Measurements from ENCODE around the gene ZNF805. TPM values are rescaled to one million over a fixed set of nuclear protein-coding genes. Genes with fewer than 3 reads are reported as not detected.

ZNF805 gene
- total and polyA plus RNA-seq, 2 of the 13 experiments (the other 11 are each of a cell fraction or from before 2014, with no cell fraction given): 5.1 to 12.8 TPM

- no peak for TF ChIP-seq IRF1 (CRISPR knock-in tag; IDR thresholded peaks at IDR 0.05; ENCODE audit: low read depth)
- no peak for TF ChIP-seq TOE1 (CRISPR knock-in tag; IDR thresholded peaks at IDR 0.05)
- peak; percentile 90; the same call in 1 of the 2 replicates for TF ChIP-seq ZNF136 (CRISPR knock-in tag; IDR thresholded peaks at IDR 0.05; ENCODE audit: low read depth)
- 0 out of 2 replicates have a peak, but pooled peaks have one; percentile 53 for TF ChIP-seq PRDM15 (CRISPR knock-in tag; IDR thresholded peaks at IDR 0.05)
- no peak for TF ChIP-seq CENPBD1 (CRISPR knock-in tag; IDR thresholded peaks at IDR 0.05; ENCODE audit: borderline replicate concordance, low read depth)
- no peak; the same call in 1 of the 2 replicates for TF ChIP-seq ARID4A (CRISPR knock-in tag; IDR thresholded peaks at IDR 0.05; ENCODE audit: borderline replicate concordance)
- TF ChIP-seq MBD4 (IDR thresholded peaks at IDR 0.05; ENCODE audit: borderline replicate concordance, low read length): no peak
- TF ChIP-seq SYNCRIP (IDR thresholded peaks at IDR 0.05; ENCODE audit: insufficient read depth, low read depth, low read length): no peak
- TF ChIP-seq ZNF546 (CRISPR knock-in tag; conservative IDR thresholded peaks at IDR 0.05): no peak
- TF ChIP-seq ZGPAT (CRISPR knock-in tag; IDR thresholded peaks at IDR 0.05): peak; percentile 87; the same call in 1 of the 2 replicates
- peak; percentile 51; the same call in 1 of the 2 replicates for TF ChIP-seq MAF1 (CRISPR knock-in tag; IDR thresholded peaks at IDR 0.05; ENCODE audit: borderline replicate concordance)
- TF ChIP-seq ARNT2 (CRISPR knock-in tag; IDR thresholded peaks at IDR 0.05; ENCODE audit: low read depth): peak; percentile 87
- TF ChIP-seq ESRRA (CRISPR knock-in tag; IDR thresholded peaks at IDR 0.05; ENCODE audit: low read depth): peak; percentile 38; the same call in 1 of the 2 replicates
- TF ChIP-seq MEF2D (CRISPR knock-in tag; IDR thresholded peaks at IDR 0.05): peak; percentile 69
- TF ChIP-seq ZNF879 (CRISPR knock-in tag; IDR thresholded peaks at IDR 0.05): peak; percentile 57; the same call in 1 of the 2 replicates
These were observed 39.2 kb downstream of the ZNF805 start (continued) for GRCh38 chr19:57279418-57280164.

Measured in HepG2 (cell line).